A549 (cell line): Measurements from ENCODE around the gene KCNG1. TPM values are rescaled to one million over a fixed set of nuclear protein-coding genes. Genes with fewer than 3 reads are reported as not detected.

Experiments
- ATAC-seq, 2 experiments: fragments of 200-7000 bp in 1 of 2; fragments of >200 bp in 1 of 2; cut with Nextera tagmentation in 1 of 2; cut with Tn5 transposase in 1 of 2; 3 replicates each; pipeline versions ENCODE4 v1.8.0 to v1.9.1; 2018 to 2020; ENCODE audit warnings: mild to moderate bottlenecking in 1 of 2, moderate library complexity in 1 of 2
- CTCF ChIA-PET: fragments of 300-600 bp; sonication (Branson Sonifier 250); formaldehyde crosslinking; extraction: SDS; loops from one replicate; lab custom pipeline; 2021; ENCODE audit warnings: antibody characterized with exemption, inconsistent platforms; lab: Yijun Ruan, JAX
- POLR2A ChIA-PET: fragments of 350-600 bp; formaldehyde crosslinking; extraction: SDS; loops from one replicate; lab custom pipeline; 2021; ENCODE audit warnings: antibody characterized with exemption, inconsistent platforms; lab: Yijun Ruan, JAX
- DNase-seq, 2 experiments: peaks; one replicate each; pipeline versions ENCODE4 v3.0.0 to v3.0.0-alpha.2; 2011 to 2016; ENCODE audit warnings: low read depth in 1 of 2, low spot score in 1 of 2
- FAIRE-seq: peaks from 2 replicates; lab custom pipeline; 2011; peaks lifted over from hg19 to GRCh38; lab: Jason Lieb, UNC
- H3K27ac ChIP-seq, 2 experiments: fragments of >200 bp; sonication (Bioruptor Twin); formaldehyde crosslinking; 3 replicates each; pipeline ENCODE4 v1.5.1; 2016 to 2017
- H3K4me1 ChIP-seq: fragments of >200 bp; sonication (Bioruptor Twin); formaldehyde crosslinking; 3 replicates; pipeline ENCODE4 v1.6.1; 2016
- H3K4me2 ChIP-seq: fragments of >200 bp; sonication (Bioruptor Twin); formaldehyde crosslinking; 3 replicates; pipeline ENCODE4 v1.6.1; 2016
- H3K4me3 ChIP-seq: fragments of >200 bp; sonication (Bioruptor Twin); formaldehyde crosslinking; 3 replicates; pipeline ENCODE4 v1.5.1; 2016
- H3K9me3 ChIP-seq: fragments of >200 bp; sonication (Bioruptor Twin); formaldehyde crosslinking; 3 replicates; pipeline ENCODE4 v1.6.1; 2016
- BHLHE40 ChIP-seq: IDR thresholded peaks from 2 replicates; pipeline ENCODE4 v1.6.1; 2012; ENCODE audit warnings: low read depth, low read length, inconsistent platforms
- FOXS1 ChIP-seq: fragments of 250-450 bp; sonication (Bioruptor Pico); IDR thresholded peaks from 2 replicates; pipeline ENCODE4 v1.5.0; 2020; ENCODE audit warnings: mild to moderate bottlenecking, moderate library complexity
- HES2 ChIP-seq: fragments of >200 bp; sonication (Bioruptor Twin); formaldehyde crosslinking; IDR thresholded peaks from 2 replicates; pipeline ENCODE4 v1.6.1; 2016
- HEYL ChIP-seq: fragments of 250-450 bp; sonication (Bioruptor Pico); IDR thresholded peaks from 2 replicates; pipeline ENCODE4 v1.8.0; 2021; ENCODE audit warnings: mild to moderate bottlenecking, moderate library complexity
- HOXB13 ChIP-seq: fragments of 250-450 bp; sonication (Bioruptor Pico); IDR thresholded peaks from 2 replicates; pipeline ENCODE4 v1.5.0; 2020; ENCODE audit warnings: low read depth, mild to moderate bottlenecking, moderate library complexity
- JUN ChIP-seq, 2 experiments: fragments of >200 bp; sonication (Bioruptor Twin); formaldehyde crosslinking; IDR thresholded peaks; 2 replicates in 1 of 2; 3 replicates in 1 of 2; pipeline ENCODE4 v1.6.1; 2016 to 2017
- JUNB ChIP-seq: fragments of >200 bp; sonication (Bioruptor Twin); formaldehyde crosslinking; IDR thresholded peaks from 2 replicates; pipeline ENCODE4 v1.6.1; 2016
- KDM1A ChIP-seq: fragments of 200-600 bp; sonication (generic); IDR thresholded peaks from 2 replicates; pipeline ENCODE4 v1.6.1; 2016; ENCODE audit warnings: low read depth, mild to moderate bottlenecking
- KDM5A ChIP-seq: fragments of 200-600 bp; sonication (generic); IDR thresholded peaks from 2 replicates; pipeline ENCODE4 v1.6.1; 2016; ENCODE audit warnings: antibody characterized with exemption, mild to moderate bottlenecking
- MYC ChIP-seq: IDR thresholded peaks from 2 replicates; pipeline ENCODE4 v1.6.1; 2012; ENCODE audit warnings: mild to moderate bottlenecking, inconsistent platforms, low read length, improper control_type of control experiment, borderline replicate concordance
- NR3C1 ChIP-seq: fragments of >200 bp; sonication (Bioruptor Twin); formaldehyde crosslinking; IDR thresholded peaks from 3 replicates; pipeline ENCODE4 v1.6.1; 2017
- PHF8 ChIP-seq: fragments of 200-600 bp; sonication (generic); IDR thresholded peaks from 2 replicates; pipeline ENCODE4 v1.6.1; 2016; ENCODE audit warnings: low read depth, mild to moderate bottlenecking, antibody characterized with exemption, moderate library complexity, borderline replicate concordance
- POLR2A ChIP-seq: IDR thresholded peaks from 2 replicates; pipeline ENCODE4 v1.6.1; 2012; ENCODE audit warnings: mild to moderate bottlenecking, low read length
- RFX5 ChIP-seq: fragments of 450-650 bp; IDR thresholded peaks from 2 replicates; pipeline ENCODE4 v1.7.1; 2014; ENCODE audit warnings: antibody characterized with exemption, mild to moderate bottlenecking, moderate library complexity
- RNF2 ChIP-seq: fragments of 200-600 bp; sonication (generic); IDR thresholded peaks from 2 replicates; pipeline ENCODE4 v1.6.1; 2016; ENCODE audit warnings: low read depth, mild to moderate bottlenecking, antibody characterized with exemption, moderate library complexity, borderline replicate concordance
- SREBF2 ChIP-seq: fragments of 450-650 bp; IDR thresholded peaks from 2 replicates; pipeline ENCODE4 v1.6.1; 2014; ENCODE audit warnings: mild to moderate bottlenecking, moderate library complexity
- TFCP2L1 ChIP-seq: fragments of 250-450 bp; sonication (Bioruptor Pico); IDR thresholded peaks from 2 replicates; pipeline ENCODE4 v1.5.0; 2021; ENCODE audit warnings: mild to moderate bottlenecking
- WGBS: methylation state at CpG from one replicate; pipeline ENCODE4 v1.1.6; 2017; ENCODE audit errors: missing lambda C conversion rate; 5-methylcytosine and 5-hydroxymethylcytosine counted together
- polyA minus RNA-seq: library from RNA; depleted of rRNA, polyadenylated mRNA; stranded (reverse); fragments of >200 nt; gene quantifications from 2 replicates; pipeline ENCODE4 v1.2.3, GENCODE V29; 2011; rRNA and poly(A)+ RNA removed
- polyA plus RNA-seq, 4 experiments: library from polyadenylated mRNA; depleted of rRNA in 3 of 4; stranded (reverse); fragments of >200 nt; fragmentation: RNase III in 1 of 4; extraction: RNeasy Plus Mini Kit Qiagen cat#74134 plus additional on column Dnase treatment in 1 of 4; gene quantifications; 2 replicates in 3 of 4; 3 replicates in 1 of 4; pipeline ENCODE4 v1.2.3, GENCODE V29; 2011 to 2017
- TF ChIP-seq, protein P1 (sequence below): fragments of >200 bp; sonication (Bioruptor Twin); formaldehyde crosslinking; IDR thresholded peaks from 3 replicates; pipeline ENCODE4 v1.6.1; 2016
- TF ChIP-seq, protein P2 (sequence below): IDR thresholded peaks from 2 replicates; pipeline ENCODE4 v1.6.1; 2012; ENCODE audit warnings: low read depth, borderline replicate concordance
- TF ChIP-seq, protein P3 (sequence below): fragments of 450-650 bp; IDR thresholded peaks from 2 replicates; pipeline ENCODE4 v1.6.1; 2014; ENCODE audit warnings: antibody characterized with exemption

Gene KCNG1, protein sequence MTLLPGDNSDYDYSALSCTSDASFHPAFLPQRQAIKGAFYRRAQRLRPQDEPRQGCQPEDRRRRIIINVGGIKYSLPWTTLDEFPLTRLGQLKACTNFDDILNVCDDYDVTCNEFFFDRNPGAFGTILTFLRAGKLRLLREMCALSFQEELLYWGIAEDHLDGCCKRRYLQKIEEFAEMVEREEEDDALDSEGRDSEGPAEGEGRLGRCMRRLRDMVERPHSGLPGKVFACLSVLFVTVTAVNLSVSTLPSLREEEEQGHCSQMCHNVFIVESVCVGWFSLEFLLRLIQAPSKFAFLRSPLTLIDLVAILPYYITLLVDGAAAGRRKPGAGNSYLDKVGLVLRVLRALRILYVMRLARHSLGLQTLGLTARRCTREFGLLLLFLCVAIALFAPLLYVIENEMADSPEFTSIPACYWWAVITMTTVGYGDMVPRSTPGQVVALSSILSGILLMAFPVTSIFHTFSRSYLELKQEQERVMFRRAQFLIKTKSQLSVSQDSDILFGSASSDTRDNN
- polyA plus RNA-seq (2011; rRNA removed): 8.5 and 9.7 TPM in 2 replicates
- polyA plus RNA-seq (2012; cell fraction: cytosol; rRNA removed): 14.5 and 22.3 TPM in 2 replicates
- polyA plus RNA-seq (2012; cell fraction: nucleus; rRNA removed): 17.9 and 22.5 TPM in 2 replicates
- polyA plus RNA-seq (2017; fragmentation: RNase III; extraction: RNeasy Plus Mini Kit Qiagen cat#74134 plus additional on column Dnase treatment): 11.3 to 13.7 TPM (median 12.3 TPM) in 3 replicates
- 8.7 and 9.9 TPM in 2 replicates for polyA minus RNA-seq

DNA sequence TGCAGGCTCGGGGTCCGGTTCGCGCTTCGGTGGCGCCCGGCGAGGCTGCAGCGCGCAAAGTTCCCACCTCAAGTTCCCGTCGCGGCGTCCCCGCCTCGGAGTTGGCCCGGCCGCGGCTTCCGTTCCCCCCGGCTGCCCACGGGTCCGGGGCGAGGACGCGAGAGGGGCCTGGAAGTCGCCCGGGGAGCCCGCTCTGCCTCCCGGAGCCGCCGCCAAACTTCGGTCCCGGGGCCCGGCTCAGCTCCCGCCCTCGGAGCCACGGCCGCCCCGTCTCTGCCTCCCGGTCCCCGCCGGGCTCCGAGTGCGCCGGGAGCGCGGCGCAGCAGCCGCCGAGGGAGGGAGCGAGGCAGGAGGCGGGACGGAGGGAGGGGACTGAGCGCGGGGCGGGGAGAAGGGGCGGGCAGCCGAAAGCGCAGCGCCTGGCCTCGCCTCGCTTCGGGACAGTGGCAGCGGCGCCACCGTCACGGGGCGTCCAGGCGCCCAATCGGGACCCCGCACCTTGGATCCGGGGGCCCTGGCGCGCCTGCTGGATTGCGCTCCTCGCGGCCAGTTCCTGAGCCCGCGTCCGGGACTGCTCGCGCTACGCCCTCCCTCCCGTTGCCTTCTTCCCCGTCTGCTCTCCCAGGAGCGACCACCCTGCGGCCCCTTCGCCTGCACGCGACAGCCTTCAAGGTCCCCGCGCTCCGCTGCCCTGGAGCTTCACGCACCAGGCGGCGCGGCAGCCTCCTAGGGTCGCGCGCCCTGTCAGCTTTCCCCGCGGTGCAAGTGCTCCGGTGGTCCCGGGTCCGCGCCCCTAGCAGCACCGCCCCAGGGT lies at the start of gene KCNG1:
Gene KCNG1, minus strand, starts transcription at position 305 of the 814 bp plus-strand sequence. CDS start 12,769 bp downstream, outside the sequence.
- ChIA-PET POLR2A (no interaction called here), CTCF (interaction anchor here (1.8 kb wide), 1 partner anchor 9 kb away, joined by 5 read pairs; no protein-coding TSS in a partner anchor)
- TF ChIP-seq HES2 (no peak), RNF2 (peak; percentile 14; the same call in 1 of the 2 replicates), PHF8 (peak; percentile 63; the same call in 1 of the 2 replicates), JUN (IDR thresholded peaks at IDR 0.05) (peak; percentile 36 to 71; a peak in 2 of 5 replicates), POLR2A (peak; percentile 70), SREBF2 (no peak)
- TF ChIP-seq, protein P1, sequence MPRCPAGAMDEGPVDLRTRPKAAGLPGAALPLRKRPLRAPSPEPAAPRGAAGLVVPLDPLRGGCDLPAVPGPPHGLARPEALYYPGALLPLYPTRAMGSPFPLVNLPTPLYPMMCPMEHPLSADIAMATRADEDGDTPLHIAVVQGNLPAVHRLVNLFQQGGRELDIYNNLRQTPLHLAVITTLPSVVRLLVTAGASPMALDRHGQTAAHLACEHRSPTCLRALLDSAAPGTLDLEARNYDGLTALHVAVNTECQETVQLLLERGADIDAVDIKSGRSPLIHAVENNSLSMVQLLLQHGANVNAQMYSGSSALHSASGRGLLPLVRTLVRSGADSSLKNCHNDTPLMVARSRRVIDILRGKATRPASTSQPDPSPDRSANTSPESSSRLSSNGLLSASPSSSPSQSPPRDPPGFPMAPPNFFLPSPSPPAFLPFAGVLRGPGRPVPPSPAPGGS: peak; percentile 56; the same call in 1 of the 3 replicates
- TF ChIP-seq, protein P2, sequence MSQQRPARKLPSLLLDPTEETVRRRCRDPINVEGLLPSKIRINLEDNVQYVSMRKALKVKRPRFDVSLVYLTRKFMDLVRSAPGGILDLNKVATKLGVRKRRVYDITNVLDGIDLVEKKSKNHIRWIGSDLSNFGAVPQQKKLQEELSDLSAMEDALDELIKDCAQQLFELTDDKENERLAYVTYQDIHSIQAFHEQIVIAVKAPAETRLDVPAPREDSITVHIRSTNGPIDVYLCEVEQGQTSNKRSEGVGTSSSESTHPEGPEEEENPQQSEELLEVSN: peak; percentile 19; the same call in 1 of the 2 replicates
- TF ChIP-seq, protein P3, sequence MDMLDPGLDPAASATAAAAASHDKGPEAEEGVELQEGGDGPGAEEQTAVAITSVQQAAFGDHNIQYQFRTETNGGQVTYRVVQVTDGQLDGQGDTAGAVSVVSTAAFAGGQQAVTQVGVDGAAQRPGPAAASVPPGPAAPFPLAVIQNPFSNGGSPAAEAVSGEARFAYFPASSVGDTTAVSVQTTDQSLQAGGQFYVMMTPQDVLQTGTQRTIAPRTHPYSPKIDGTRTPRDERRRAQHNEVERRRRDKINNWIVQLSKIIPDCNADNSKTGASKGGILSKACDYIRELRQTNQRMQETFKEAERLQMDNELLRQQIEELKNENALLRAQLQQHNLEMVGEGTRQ: peak; percentile 69; the same call in 1 of the 2 replicates
- H3K27ac ChIP-seq: peak within 1 kb of the TSS; percentile 80 to 97
- peak within 1 kb of the TSS; percentile 76 for H3K4me3 ChIP-seq
- H3K4me1 ChIP-seq: peaks cover 12% of the 10 kb centered on the region; the same call in 1 of the 3 replicates
- DNase-seq: peak; percentile 73 to 93
- peak within 1 kb of the TSS; percentile 99 for H3K4me2 ChIP-seq
- peak; percentile 95 to 97 for ATAC-seq
- 40% methylated on average over 1 of the region's 108 CpGs for WGBS
- FAIRE-seq: no peak
- H3K9me3 ChIP-seq: no peaks in the 10 kb centered on the region

- no peak overlapping the region for H3K4me3 ChIP-seq
- TF ChIP-seq HES2: no peak
- no peak for TF ChIP-seq TFCP2L1 (CRISPR knock-in tag)
- no peak for TF ChIP-seq KDM5A
- TF ChIP-seq HEYL (CRISPR knock-in tag): no peak
- TF ChIP-seq RFX5: no peak
- TF ChIP-seq JUNB: no peak
- TF ChIP-seq BHLHE40: no peak
- no peak for TF ChIP-seq HOXB13 (CRISPR knock-in tag)
- no peak for TF ChIP-seq KDM1A
- TF ChIP-seq FOXS1: no peak
- TF ChIP-seq, protein P1: no peak
- no peak for TF ChIP-seq POLR2A
- TF ChIP-seq MYC: no peak
- no peak for TF ChIP-seq JUN (IDR thresholded peaks at IDR 0.05)
- no peak for TF ChIP-seq NR3C1
- ATAC-seq (no peak), DNase-seq (no peak), FAIRE-seq (no peak)
- H3K4me1 ChIP-seq: no peaks in the 10 kb centered on the region
- H3K27ac ChIP-seq: no peak overlapping the region
- CTCF ChIA-PET: no interaction called here
- 59% methylated on average over 4 of the region's 4 CpGs for WGBS
- H3K9me3 ChIP-seq: peaks cover 2% of the 10 kb centered on the region; the same call in 1 of the 3 replicates
- H3K4me2 ChIP-seq: no peak overlapping the region
- POLR2A ChIA-PET: no interaction called here
Observed at GRCh38 chr20:51070621-51071020, 47.7 kb upstream of the KCNG1 start.
